ENCODE measurements around the gene APOBEC3B.
"Not testable (repeated sequence)": the region's sequence is repeated elsewhere in the genome, so short reads cannot be mapped to it uniquely, and the experiment has no call there.

APOBEC3B gene

DNA sequence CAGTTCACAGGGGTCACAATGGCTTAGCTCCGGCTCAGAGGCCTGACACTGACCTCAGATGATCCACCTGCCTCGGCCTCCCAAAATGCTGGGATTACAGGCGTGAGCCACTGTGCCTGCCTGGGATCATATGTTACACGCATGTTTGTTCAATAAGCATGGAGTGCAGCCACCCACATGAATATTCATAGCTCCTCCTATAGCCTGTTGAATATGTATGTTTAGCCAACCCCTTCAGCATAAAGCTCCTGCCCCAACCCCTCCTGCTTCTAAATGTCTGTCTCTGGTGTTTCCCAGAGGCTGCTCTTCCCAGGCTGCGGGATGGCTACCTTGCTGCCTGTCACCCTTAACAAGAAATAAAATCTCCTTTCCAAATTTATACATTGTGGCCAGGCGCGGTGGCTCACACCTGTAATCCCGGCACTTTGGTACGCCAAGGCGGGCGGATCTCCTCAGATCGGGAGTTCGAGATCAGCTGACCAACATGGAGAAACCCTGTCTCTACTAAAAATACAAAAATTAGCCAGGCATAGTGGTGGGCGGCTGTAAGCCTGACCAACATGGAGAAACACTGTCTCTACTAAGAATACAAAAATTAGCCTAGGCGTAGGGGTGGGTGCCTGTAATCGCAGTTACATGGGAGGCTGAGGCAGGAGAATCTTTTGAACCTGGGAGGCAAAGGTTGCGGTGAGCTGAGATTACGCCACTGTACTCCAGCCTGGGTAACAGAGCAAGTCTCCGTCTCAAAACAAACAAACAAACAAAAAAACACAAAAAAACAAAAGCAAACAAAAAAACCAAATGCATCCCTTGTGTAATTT, 57.4 kb downstream of the APOBEC3B start:
- DNase-seq = no peak

DNA sequence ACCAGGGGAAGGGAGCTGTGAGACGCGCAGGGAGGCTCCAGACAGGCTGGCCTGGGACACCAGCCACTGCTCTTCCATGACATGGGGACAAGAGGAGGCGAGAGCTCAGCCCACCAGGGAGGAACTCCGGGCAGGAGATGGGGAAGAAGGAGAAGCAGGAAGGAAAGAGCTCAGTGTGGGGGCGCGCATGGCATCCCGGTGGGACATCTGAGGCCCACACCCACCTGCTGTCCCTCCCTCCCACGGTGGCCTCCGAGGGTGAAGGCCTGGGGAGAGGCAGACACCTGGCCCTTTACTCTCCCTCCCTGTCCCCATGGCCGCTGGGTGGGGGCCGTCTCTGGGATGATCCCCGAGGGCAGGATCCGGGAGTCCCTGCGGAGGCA, 58.0 kb downstream of the APOBEC3B start:
- DNase-seq = not testable (repeated sequence)

DNA sequence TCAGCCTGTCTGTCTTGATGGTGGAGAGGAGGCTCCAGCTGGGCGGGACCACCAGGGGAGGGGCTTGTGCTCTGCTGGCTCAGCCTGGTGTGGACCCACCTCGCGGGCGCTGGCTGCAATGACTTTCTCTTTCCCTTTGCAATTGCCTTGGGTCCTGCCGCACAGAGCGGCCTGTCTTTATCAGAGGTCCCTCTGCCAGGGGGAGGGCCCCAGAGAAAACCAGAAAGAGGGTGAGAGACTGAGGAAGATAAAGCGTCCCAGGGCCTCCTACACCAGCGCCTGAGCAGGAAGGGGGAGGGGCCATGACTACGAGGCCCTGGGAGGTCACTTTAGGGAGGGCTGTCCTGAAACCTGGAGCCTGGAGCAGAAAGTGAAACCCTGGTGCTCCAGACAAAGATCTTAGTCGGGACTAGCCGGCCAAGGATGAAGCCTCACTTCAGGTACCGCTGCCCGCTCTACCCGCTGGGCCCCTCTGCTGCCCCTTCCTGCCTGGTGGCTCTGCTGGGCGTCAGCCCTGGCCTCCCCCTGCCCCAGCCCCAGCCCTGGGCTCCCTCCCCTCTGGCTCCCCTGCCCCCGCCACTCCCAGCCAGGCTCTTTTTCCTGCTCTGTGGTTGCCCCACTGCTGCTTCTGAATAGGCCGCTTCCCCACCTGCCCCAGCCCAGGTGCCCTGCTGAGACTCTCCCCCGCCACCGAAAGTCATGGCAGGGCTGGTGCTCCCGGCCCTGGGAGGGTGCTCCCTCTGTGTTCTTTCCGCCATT, 58.6 kb downstream of the APOBEC3B start, which contains the start of gene APOBEC3F:
TSS of gene APOBEC3F (plus strand) at position 327 of the 759 bp plus-strand sequence. CDS start at position 424, 97 bp downstream.
- peak; percentile 81 for DNase-seq

DNA sequence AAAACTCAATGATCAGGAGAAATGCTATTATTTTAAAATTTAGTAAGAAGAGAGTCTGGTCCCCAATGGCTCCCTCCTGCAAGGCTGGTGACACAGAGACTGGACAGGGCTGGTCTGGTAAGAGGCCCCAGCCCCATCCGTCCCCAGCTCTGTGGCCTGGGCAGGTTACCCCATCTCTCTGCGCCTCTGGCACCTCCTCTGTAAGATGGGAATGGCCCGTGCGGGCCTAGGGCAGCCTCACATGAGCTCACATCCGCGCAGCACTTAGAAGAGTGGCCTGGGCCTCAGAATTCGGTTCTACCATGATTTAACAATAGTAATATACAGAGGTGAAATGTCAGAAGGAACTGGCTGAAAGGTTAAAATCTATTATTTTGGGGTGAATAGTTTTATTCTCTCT, 59.8 kb downstream of the APOBEC3B start:
- DNase-seq = no peak

Measured in hematopoietic multipotent progenitor cell treated with erythropoietin and hydrocortisone succinate and interleukin-3 and kit ligand, for 8 days (in vitro differentiated cells).